ENCODE results near the gene TSPEAR.
"Not testable (repeated sequence)": the region's sequence is repeated elsewhere in the genome, so short reads cannot be mapped to it uniquely, and the experiment has no call there.

TSPEAR gene

DNA sequence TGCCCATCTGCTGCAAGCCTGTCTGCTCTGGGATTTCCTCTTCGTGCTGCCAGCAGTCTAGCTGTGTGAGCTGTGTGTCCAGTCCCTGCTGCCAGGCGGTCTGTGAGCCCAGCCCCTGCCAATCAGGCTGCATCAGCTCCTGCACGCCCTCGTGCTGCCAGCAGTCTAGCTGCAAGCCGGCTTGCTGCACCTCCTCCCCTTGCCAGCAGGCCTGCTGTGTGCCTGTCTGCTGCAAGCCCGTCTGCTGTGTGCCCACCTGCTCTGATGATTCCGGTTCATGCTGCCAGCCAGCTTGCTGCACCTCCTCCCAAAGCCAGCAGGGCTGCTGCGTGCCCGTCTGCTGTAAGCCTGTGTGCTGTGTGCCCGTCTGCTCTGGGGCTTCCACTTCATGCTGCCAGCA lies 110.3 kb downstream of the TSPEAR start:
- not testable (repeated sequence) for DNase-seq

- DNase-seq = not testable (repeated sequence)
These were observed 111.0 kb downstream of the TSPEAR start, which contains the start of gene KRTAP10-7 for GRCh38 chr21:44600118-44600978. TSS of gene KRTAP10-7 (plus strand) at chr21:44600597. CDS start at chr21:44600622, 25 bp downstream.

GRCh38 chr21:44599264-44600029 lies 111.9 kb downstream of the TSPEAR start:
- DNase-seq = no peak

DNA sequence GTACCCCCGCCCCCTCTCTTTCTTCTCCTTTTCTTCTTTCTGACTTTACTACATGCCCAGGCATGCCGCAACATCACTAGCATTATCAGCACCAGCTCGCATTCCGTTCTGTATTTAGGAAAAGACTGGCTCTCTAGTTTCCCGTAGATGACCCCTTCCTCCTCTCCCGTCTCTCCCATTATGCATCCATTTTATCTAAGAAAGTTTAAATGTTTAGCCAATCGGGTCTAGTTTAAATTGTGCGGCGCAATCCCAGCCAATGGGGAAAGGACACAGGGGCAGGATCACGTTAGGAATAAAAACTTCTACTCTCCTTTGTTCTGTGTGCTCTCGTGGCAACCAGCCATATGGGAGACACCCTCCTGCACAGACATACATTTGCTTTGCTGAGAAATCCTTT lies 113.3 kb downstream of the TSPEAR start:
- no peak for DNase-seq

- DNase-seq = no peak
These were observed 115.2 kb downstream of the TSPEAR start for GRCh38 chr21:44596068-44596725.

DNA sequence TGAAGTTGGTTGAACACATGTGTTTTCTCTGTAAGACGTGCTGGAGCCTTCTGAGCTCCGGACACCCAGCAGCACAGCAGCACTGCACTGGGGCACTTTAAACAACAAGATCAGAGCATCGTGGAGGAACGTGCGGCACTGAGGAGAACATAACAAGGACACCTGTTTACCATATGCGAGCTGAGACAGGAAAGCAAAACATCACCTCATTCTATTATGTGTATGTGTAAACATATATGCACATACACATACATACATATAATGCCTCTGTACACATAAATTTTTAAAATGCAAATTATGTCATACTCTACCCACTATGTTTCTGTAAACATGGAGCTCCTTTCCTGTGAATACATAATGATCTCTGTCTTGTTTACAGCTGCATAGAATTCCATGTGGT lies 115.8 kb downstream of the TSPEAR start:
- DNase-seq = no peak

DNA sequence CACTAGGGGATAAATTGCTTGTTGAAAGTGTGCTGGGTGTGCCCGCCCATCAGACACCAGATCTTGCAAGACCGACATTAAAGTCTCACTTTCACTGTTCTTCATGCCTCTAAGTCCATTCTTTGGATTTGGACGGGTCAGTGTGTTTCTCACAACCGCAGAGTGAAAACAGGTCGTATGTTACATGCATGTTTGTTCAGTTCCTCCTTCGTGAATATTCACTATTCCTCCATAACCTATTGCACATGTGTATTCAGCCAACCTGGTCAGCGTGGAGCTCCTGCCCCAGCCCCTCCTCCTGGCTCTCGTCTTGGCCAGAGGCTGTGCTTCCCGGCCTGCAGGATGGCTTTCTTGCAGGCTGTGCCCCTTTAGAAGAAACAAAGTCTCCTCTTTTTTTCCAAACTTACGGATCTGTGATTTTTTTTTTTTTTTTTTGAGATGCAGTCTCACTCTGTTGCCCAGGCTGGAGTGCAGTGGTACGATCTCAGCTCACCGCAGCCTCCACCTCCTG lies 116.9 kb downstream of the TSPEAR start:
- DNase-seq = no peak

- peak; percentile 17 for DNase-seq
These were observed 117.6 kb downstream of the TSPEAR start for GRCh38 chr21:44593598-44594405.

GRCh38 chr21:44592446-44593311 lies 118.7 kb downstream of the TSPEAR start, which contains the start of gene KRTAP10-6:
TSS of gene KRTAP10-6 (minus strand) at chr21:44592505. CDS start at chr21:44592484, 21 bp downstream.
- DNase-seq = peak; percentile 24

- not testable (repeated sequence) for DNase-seq
These were observed 119.6 kb downstream of the TSPEAR start for GRCh38 chr21:44591801-44592130.

GRCh38 chr21:44590897-44591800 lies 120.2 kb downstream of the TSPEAR start:
- peak; percentile 22 for DNase-seq

- no peak for DNase-seq
These were observed 121.1 kb downstream of the TSPEAR start for GRCh38 chr21:44590311-44590721.

- no peak for DNase-seq
These were observed 121.6 kb downstream of the TSPEAR start for GRCh38 chr21:44589586-44590305.

GRCh38 chr21:44589094-44589493 lies 122.3 kb downstream of the TSPEAR start:
- DNase-seq = no peak

DNA sequence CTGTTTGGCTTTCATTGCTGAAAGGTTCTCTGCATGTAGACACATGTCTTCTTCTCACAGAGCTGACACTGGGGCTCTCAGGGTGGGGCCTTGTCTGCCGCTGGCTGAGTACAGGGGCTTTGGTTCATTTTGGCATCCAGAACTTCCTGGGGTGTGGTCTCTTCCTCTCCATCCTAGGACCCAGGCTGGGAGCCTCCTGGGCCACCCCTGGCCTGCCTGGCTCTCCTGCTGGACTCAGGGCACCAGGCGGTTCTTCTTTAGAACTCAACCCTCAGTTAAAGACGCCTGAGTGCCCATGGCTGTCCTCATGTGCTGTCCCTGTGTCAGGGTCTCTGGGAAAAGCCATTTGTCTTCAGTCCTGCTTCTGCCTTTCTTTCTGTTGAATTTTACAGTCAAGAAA lies 125.5 kb downstream of the TSPEAR start:
- no peak for DNase-seq

DNA sequence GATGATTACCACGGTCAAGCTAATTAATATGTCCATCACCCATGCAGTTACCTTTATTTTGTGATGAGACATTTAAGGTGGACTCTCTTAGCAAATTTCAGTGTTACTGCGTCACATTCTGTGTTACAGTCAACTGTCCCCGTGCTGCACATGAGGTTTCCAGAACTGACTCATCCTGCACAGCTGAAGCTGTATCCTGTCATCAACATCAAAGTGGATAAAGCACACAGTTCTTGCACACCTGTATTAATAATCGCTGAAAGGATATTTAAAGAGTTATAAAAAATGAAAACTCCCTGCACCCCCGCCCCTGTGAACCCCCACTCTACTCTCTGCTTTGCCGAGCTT lies 127.6 kb downstream of the TSPEAR start:
- no peak for DNase-seq

DNA sequence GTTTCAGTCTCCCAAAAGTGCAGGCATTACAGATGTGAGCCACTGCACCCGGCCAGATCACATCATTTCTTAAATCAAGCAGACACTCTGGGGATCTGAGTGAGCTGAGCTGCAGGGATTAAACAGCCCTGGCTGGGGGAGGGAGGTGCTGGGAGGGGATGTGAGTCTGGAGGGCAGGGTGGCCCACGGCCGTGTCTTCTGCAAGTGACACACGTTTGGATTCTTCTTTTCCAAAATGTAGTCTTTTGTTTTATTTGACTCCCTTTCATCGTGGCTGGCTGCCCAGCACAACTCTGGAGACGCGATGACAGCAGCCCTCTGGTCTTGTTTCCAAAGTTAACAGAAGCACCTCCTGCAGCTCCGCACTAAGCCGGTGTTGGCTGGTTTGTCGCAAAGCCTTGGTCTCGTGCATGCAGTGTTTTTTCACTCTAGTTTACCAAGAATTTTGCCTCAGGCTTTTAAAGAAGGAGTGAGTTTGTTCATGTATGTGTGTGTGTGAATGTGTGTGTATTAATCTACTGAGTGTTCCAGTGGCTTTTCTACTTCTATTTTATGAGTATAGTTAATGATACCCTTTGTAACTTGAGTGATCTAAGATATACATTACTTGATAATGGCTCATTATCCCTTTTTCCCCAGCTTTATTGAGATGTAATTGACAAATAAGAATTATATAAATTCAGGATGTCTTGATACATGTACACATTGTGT lies 128.1 kb downstream of the TSPEAR start:
- no peak for DNase-seq

- DNase-seq = no peak
These were observed 129.3 kb downstream of the TSPEAR start for GRCh38 chr21:44582055-44582454.

DNA sequence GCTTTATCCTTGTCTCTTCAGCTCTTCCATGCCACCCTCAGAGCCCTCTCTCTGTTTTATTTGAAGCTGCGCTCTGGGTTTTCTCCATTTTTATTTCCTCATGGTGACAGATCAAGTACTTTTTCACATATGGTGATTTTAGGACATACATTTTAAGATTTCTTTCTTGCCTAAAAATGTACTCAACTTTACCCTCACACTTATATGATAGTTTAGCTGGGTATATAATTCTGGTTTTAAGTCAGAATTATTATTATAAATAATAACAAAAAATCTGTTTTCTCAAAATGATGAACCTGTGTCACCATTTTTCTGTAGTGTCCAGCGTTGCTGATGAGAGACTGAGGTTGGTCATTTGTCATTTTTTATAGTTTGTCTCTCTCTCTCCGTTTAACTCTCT lies 130.2 kb downstream of the TSPEAR start:
- no peak for DNase-seq
